ENCODE results near the gene ZBTB34. TPM values are rescaled to one million over a fixed set of nuclear protein-coding genes. Genes with fewer than 3 reads are reported as not detected.

Gene ZBTB34
- total RNA-seq, 1 donor from 2014 or later, result 20.2 TPM

DNA sequence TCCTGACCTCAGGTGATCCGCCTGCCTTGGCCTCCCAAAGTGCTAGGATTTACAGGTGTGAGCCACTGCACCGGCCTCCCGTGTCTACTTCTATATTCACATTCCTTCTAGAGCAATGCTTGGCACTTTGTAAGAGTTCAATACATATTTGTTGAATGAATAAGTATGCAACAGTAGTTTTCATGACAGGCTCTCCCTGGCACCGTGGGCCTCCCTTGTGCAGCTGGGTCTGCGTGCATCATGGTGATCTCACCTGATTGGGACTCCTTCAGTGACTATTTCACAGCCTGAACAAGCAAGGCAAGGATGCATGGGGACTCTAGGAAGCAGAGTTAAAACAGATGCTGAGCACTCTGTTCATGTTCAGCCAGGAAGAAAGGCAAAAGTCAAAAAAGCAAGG lies 6.8 kb upstream of the ZBTB34 start:
- Mint-ChIP-seq H3K36me3 (no peaks in the 10 kb centered on the region), H3K27me3 (peaks cover 46% of the 10 kb centered on the region), H3K4me3 (no peak overlapping the region), H3K27ac (no peak overlapping the region), H3K9me3 (no peaks in the 10 kb centered on the region), H3K4me1 (ENCODE audit: unreplicated experiment) (no peaks in the 10 kb centered on the region)
- TF ChIP-seq, protein P1, sequence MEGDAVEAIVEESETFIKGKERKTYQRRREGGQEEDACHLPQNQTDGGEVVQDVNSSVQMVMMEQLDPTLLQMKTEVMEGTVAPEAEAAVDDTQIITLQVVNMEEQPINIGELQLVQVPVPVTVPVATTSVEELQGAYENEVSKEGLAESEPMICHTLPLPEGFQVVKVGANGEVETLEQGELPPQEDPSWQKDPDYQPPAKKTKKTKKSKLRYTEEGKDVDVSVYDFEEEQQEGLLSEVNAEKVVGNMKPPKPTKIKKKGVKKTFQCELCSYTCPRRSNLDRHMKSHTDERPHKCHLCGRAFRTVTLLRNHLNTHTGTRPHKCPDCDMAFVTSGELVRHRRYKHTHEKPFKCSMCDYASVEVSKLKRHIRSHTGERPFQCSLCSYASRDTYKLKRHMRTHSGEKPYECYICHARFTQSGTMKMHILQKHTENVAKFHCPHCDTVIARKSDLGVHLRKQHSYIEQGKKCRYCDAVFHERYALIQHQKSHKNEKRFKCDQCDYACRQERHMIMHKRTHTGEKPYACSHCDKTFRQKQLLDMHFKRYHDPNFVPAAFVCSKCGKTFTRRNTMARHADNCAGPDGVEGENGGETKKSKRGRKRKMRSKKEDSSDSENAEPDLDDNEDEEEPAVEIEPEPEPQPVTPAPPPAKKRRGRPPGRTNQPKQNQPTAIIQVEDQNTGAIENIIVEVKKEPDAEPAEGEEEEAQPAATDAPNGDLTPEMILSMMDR (conservative IDR thresholded peaks at IDR 0.05), result no peak
- no peak for DNase-seq (ENCODE audit: extremely low spot score, unreplicated experiment)

DNA sequence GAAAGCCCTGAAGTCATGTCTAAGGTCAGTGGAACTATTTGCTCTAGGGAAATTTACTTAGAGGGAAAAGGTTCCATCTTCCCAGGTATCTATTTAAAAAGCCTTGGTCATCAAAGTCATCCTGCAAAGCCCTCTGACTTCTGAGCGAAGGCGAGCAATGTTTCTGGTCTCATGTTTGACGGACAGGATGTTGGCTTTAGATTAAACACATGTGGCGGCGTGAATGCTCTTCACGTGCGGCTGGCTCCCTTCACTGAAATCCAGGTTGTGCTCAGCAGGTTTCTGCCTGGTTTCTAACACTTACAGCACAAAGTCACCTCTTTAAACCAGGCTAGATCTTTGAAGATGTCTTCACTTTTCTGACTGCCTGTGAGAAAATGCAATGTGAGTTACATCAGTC lies 5.7 kb upstream of the ZBTB34 start:
- Mint-ChIP-seq H3K36me3 (no peaks in the 10 kb centered on the region), H3K4me1 (ENCODE audit: unreplicated experiment) (no peaks in the 10 kb centered on the region), H3K27me3 (peaks cover 47% of the 10 kb centered on the region), H3K4me3 (no peak overlapping the region), H3K9me3 (no peaks in the 10 kb centered on the region), H3K27ac (no peak overlapping the region)
- no peak for DNase-seq (ENCODE audit: extremely low spot score, unreplicated experiment)
- TF ChIP-seq, protein P1 (conservative IDR thresholded peaks at IDR 0.05), result no peak

DNA sequence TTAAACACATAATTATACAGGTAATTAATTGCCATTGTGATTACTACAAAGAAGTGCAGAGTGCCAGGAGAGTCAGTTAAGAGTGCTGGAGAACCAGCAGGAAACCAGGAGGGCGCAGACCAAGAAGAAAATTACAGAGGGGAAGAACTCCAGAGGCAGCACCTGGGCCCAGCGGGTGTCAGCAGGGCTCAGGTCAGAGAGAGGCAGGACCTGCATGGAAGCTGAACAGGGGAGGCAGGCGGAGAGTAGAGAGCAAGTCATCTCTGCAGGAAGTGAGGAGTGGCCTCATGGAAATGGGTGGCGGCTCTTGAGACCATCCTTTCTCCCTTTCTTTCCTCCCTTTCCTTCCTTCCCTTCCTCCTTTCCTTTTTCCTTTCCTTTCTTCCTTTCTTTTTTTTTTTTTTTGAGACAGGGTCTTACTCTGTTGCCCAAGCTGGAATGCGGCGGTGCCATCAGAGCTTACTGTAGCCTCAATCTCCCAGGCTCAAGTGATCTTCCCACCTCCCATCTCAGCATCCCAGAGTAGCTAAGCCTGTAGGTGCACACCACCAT lies 4.0 kb upstream of the ZBTB34 start:
- Mint-ChIP-seq H3K4me1 (ENCODE audit: unreplicated experiment) (peaks cover 2% of the 10 kb centered on the region), H3K27me3 (peaks cover 43% of the 10 kb centered on the region), H3K4me3 (peak overlapping the region; percentile 42), H3K36me3 (no peaks in the 10 kb centered on the region), H3K9me3 (no peaks in the 10 kb centered on the region), H3K27ac (no peak overlapping the region)
- DNase-seq (ENCODE audit: extremely low spot score, unreplicated experiment), result no peak
- TF ChIP-seq, protein P1 (conservative IDR thresholded peaks at IDR 0.05), result no peak

DNA sequence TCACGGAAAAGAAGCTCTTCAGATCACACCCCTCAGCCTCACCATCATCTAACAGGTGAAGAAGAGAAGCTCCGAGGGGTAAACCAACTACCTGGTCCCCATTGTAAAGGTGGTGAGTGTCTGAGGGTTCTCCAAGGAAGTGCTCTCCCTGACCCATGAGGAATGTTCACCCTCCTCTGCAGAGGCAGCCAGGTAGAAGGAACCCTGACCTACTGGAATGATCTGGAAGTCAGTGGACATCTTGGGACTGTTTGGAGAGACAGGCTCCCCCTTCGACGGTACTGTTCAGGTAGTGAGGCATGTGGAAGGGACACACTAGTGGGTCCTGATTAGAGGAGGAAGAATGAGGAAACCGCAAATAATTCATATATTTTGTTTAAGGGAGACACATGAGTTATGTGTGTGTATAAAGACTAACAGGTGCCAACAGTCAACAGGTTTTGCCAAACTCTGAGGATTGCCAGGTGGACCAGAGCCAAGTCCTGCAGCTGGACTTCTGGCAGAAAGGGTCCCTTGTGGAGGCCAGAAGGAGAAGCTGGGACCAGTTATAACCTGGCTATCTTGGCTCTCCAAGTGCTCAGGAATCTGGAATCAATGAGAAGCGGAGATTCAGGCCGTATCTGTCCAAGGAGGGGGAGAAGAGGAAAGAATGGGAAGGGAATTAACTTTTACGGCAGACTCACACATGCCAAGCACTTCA lies 3.0 kb upstream of the ZBTB34 start:
- TF ChIP-seq, protein P1 (conservative IDR thresholded peaks at IDR 0.05), result no peak
- no peak for DNase-seq (ENCODE audit: extremely low spot score, unreplicated experiment)
- no peak overlapping the region for H3K27ac Mint-ChIP-seq
- H3K4me3 Mint-ChIP-seq, result peak overlapping the region; percentile 42
- H3K9me3 Mint-ChIP-seq, result no peaks in the 10 kb centered on the region
- H3K27me3 Mint-ChIP-seq, result peaks cover 42% of the 10 kb centered on the region
- no peaks in the 10 kb centered on the region for H3K36me3 Mint-ChIP-seq
- H3K4me1 Mint-ChIP-seq (ENCODE audit: unreplicated experiment), result peaks cover 12% of the 10 kb centered on the region

DNA sequence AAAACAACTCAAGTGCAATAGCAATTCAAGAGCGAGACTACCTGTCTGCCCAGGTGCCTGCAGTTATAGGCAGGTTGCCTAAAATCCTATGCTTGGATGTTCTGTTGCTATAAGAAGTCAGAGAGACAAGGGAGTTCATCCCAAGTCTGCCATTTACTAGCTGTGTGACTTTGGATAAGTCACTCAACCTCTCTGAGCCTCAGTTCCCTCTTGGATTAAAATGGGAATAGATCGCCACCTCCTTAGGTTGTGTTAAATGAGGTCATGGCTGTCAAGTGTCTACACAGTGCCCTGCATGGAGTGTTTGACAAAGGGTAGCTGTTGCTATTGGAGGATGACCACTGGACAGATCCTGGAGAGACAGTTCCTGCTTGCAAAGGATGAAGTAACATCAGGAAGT lies 1.3 kb upstream of the ZBTB34 start:
- no peaks in the 10 kb centered on the region for H3K36me3 Mint-ChIP-seq
- DNase-seq (ENCODE audit: extremely low spot score, unreplicated experiment), result no peak
- H3K27me3 Mint-ChIP-seq, result peaks cover 35% of the 10 kb centered on the region
- TF ChIP-seq, protein P1 (conservative IDR thresholded peaks at IDR 0.05), result no peak
- H3K4me1 Mint-ChIP-seq (ENCODE audit: unreplicated experiment), result peaks cover 18% of the 10 kb centered on the region
- H3K27ac Mint-ChIP-seq, result no peak overlapping the region
- H3K4me3 Mint-ChIP-seq, result peak overlapping the region; percentile 85
- H3K9me3 Mint-ChIP-seq, result no peaks in the 10 kb centered on the region
